Endothelial cell of umbilical vein (primary cell): ENCODE results near the gene OR1F1. TPM values are rescaled to one million over a fixed set of nuclear protein-coding genes. Genes with fewer than 3 reads are reported as not detected.

ENCODE experiments used
- BruUV-seq: library from RNA; stranded (reverse); fragments of 400-500 nt; replicated peaks from 2 replicates; lab custom pipeline; 2021; lab: Mats Ljungman, UMichigan
- CTCF ChIA-PET: fragments of 300-600, 350-600 bp; sonication (Branson Sonifier 250); formaldehyde crosslinking; loops from one replicate; lab custom pipeline; 2021; ENCODE audit warnings: antibody characterized with exemption, inconsistent platforms; lab: Charles Lee
- POLR2A ChIA-PET: fragments of 300-600, 350-600 bp; sonication (Branson Sonifier 250); formaldehyde crosslinking; loops from one replicate; lab custom pipeline; 2021; ENCODE audit warnings: antibody characterized with exemption, inconsistent platforms; lab: Charles Lee
- DNase-seq: peaks from one replicate; pipeline ENCODE4 v3.0.0-alpha.2; 2011; ENCODE audit warnings: low read depth, low spot score
- FAIRE-seq: peaks from 2 replicates; lab custom pipeline; 2011; peaks lifted over from hg19 to GRCh38; lab: Jason Lieb, UNC
- H2AFZ ChIP-seq: 2 replicates; pipeline ENCODE4 v1.6.0; 2012; ENCODE audit warnings: low read depth, low read length, control low read depth, inconsistent platforms
- H3K27ac ChIP-seq: 2 replicates; pipeline ENCODE4 v1.5.1; 2011; ENCODE audit warnings: low read depth, mild to moderate bottlenecking, control low read depth, low read length, moderate library complexity; ENCODE audit not compliant: insufficient read depth
- H3K27me3 ChIP-seq, 2 experiments: 2 replicates each; pipeline versions ENCODE4 v1.6.0 to v1.6.1; 2011; ENCODE audit warnings: low read length in 2 of 2, mixed read lengths in 1 of 2; ENCODE audit not compliant: control insufficient read depth in 2 of 2, insufficient read depth in 2 of 2
- H3K36me3 ChIP-seq, 2 experiments: 2 replicates in 1 of 2; 3 replicates in 1 of 2; pipeline ENCODE4 v1.5.1; 2011; ENCODE audit warnings: low read length in 2 of 2, mild to moderate bottlenecking in 1 of 2, moderate library complexity in 1 of 2; ENCODE audit not compliant: control insufficient read depth in 2 of 2, insufficient read depth in 2 of 2; ENCODE audit errors: extremely low read depth in 1 of 2
- H3K4me1 ChIP-seq: 3 replicates; pipeline ENCODE4 v1.5.1; 2011; ENCODE audit warnings: mild to moderate bottlenecking, low read length; ENCODE audit not compliant: control insufficient read depth, insufficient read depth; ENCODE audit errors: extremely low read depth
- H3K4me2 ChIP-seq: 2 replicates; pipeline ENCODE4 v1.6.1; 2011; ENCODE audit warnings: low read length, control low read depth, mixed read lengths; ENCODE audit not compliant: insufficient read depth
- H3K4me3 ChIP-seq, 3 experiments: fragments of 200-600 bp in 1 of 3; sonication (generic), shearing (Covaris generic) in 1 of 3; replicated peaks in 1 of 3; 2 replicates each; pipeline ENCODE4 v1.5.1; 2011 to 2016; ENCODE audit warnings: control low read depth in 3 of 3, low read length in 3 of 3, mild to moderate bottlenecking in 2 of 3, inconsistent platforms in 1 of 3, low read depth in 1 of 3, moderate library complexity in 1 of 3; ENCODE audit not compliant: insufficient read depth in 1 of 3
- H3K79me2 ChIP-seq: 2 replicates; pipeline ENCODE4 v1.6.0; 2012; ENCODE audit warnings: low read length, inconsistent platforms; ENCODE audit not compliant: control insufficient read depth, insufficient read depth
- H3K9ac ChIP-seq: replicated peaks from 2 replicates; pipeline ENCODE3; 2011; ENCODE audit warnings: low read length, control low read depth; ENCODE audit not compliant: insufficient read depth; ENCODE audit errors: extremely low read depth
- H3K9me1 ChIP-seq: replicated peaks from 3 replicates; pipeline ENCODE4 v1.6.0; 2011; ENCODE audit warnings: mild to moderate bottlenecking, low read length; ENCODE audit not compliant: control insufficient read depth, insufficient read depth; ENCODE audit errors: extremely low read depth
- H3K9me3 ChIP-seq: replicated peaks from 2 replicates; pipeline ENCODE4 v1.5.1; 2012; ENCODE audit warnings: low read length, inconsistent platforms; ENCODE audit not compliant: control insufficient read depth, insufficient read depth
- H4K20me1 ChIP-seq: replicated peaks from 2 replicates; pipeline ENCODE3; 2011; ENCODE audit warnings: mild to moderate bottlenecking, low read length; ENCODE audit not compliant: control insufficient read depth, insufficient read depth; ENCODE audit errors: extremely low read depth
- EZH2 ChIP-seq: IDR thresholded peaks from 2 replicates; pipeline ENCODE4 v1.6.1; 2012; ENCODE audit warnings: borderline replicate concordance, low read depth, mild to moderate bottlenecking, moderate library complexity, low read length, inconsistent platforms; ENCODE audit not compliant: severe bottlenecking
- FOS ChIP-seq: IDR thresholded peaks from 2 replicates; pipeline ENCODE4 v1.6.1; 2011; ENCODE audit warnings: mild to moderate bottlenecking, low read length, moderate library complexity, borderline replicate concordance; ENCODE audit not compliant: insufficient read depth
- GATA2 ChIP-seq: IDR thresholded peaks from 2 replicates; pipeline ENCODE4 v1.7.0; 2011; ENCODE audit warnings: low read depth, mild to moderate bottlenecking, moderate library complexity, mixed read lengths, low read length; ENCODE audit not compliant: insufficient read length, insufficient read depth
- JUN ChIP-seq: IDR thresholded peaks from 2 replicates; pipeline ENCODE4 v1.6.1; 2011; ENCODE audit warnings: borderline replicate concordance, low read depth; ENCODE audit not compliant: insufficient read length, insufficient read depth
- MYC ChIP-seq: IDR thresholded peaks from one replicate; pipeline ENCODE4 v1.6.1; 2011; ENCODE audit warnings: mild to moderate bottlenecking, low read depth, low read length
- POLR2A ChIP-seq: IDR thresholded peaks from 2 replicates; pipeline ENCODE4 v1.6.1; 2012; ENCODE audit warnings: low read depth, mild to moderate bottlenecking, control low read depth, low read length
- POLR2AphosphoS5 ChIP-seq: IDR thresholded peaks from 2 replicates; pipeline ENCODE4 v1.6.1; 2012; ENCODE audit warnings: low read depth, mild to moderate bottlenecking, control low read depth, low read length, moderate library complexity; ENCODE audit not compliant: insufficient read depth
- dilution Hi-C: fragments of 300-500 bp; cut with MboI; formaldehyde crosslinking; loops from one replicate; pipeline ENCODE4 v1.15.0; 2019; ENCODE audit warnings: low sequenced_read_pairs; ENCODE audit not compliant: extremely low pct_ligation_motif_present
- intact Hi-C: fragments of 100-400 bp; cut with micrococcal nuclease; formaldehyde crosslinking; loops from one replicate; pipeline ENCODE4 v1.10.0; 2022
- polyA plus RNA-seq, 4 experiments: library from polyadenylated mRNA; depleted of rRNA in 3 of 4; stranded (reverse) in 3 of 4; unstranded in 1 of 4; fragments of >200 nt; gene quantifications; 2 replicates each; pipeline versions ENCODE4 v1.2.1 to v1.2.3, GENCODE V29; 2011 to 2012; ENCODE audit warnings: missing spikeins in 1 of 4
- total RNA-seq: library from RNA; stranded (reverse); gene quantifications from 2 replicates; pipeline ENCODE4 v1.2.3, GENCODE V29; 2021
- TF ChIP-seq, protein P1 (sequence below): IDR thresholded peaks from 2 replicates; pipeline ENCODE4 v1.6.1; 2011; ENCODE audit not compliant: insufficient read depth, insufficient read length
- TF ChIP-seq, protein P2 (sequence below), 2 donors: IDR thresholded peaks; 1 replicate in 1 of 2; 2 replicates in 1 of 2; pipeline ENCODE4 v1.5.1; 2011; ENCODE audit warnings: low read length in 2 of 2, mild to moderate bottlenecking in 2 of 2, moderate library complexity in 2 of 2, control low read depth in 1 of 2, inconsistent platforms in 1 of 2, low read depth in 1 of 2; ENCODE audit not compliant: insufficient read depth in 1 of 2; ENCODE audit errors: extremely low read depth in 1 of 2

Gene OR1F1
- total and polyA plus RNA-seq, 2 donors (not counting 3 experiments of a cell fraction or from before 2014, with no cell fraction given) = 0.17 TPM; not detected in 1

DNA sequence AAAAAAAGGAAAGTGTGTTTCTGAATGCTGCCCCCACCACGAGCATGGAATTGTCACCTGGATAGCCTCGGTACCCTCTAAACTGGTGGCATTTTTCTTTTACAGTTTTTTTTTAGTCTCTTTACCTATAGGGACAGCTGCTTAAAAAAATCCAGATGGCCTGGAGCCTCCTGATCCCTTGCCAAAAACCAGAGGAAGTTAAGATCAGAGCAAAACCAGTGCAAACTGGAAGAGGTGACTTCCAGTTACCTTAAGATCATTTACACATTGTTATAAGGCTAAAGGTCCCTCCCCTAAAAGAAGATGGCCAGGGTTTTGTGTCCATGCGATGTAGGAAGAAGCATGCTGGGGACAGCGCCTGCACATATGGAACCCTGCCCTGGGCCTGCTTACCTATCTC is 65.0 kb downstream of the OR1F1 start:
- Histone ChIP-seq H3K9me3 (no peaks in the 10 kb centered on the region), H3K36me3 (no peaks in the 10 kb centered on the region), H3K79me2 (no peaks in the 10 kb centered on the region), H3K9ac (no peak overlapping the region), H4K20me1 (no peaks in the 10 kb centered on the region), H3K9me1 (no peaks in the 10 kb centered on the region), H2AFZ (no peak overlapping the region), H3K27me3 (peaks cover 0 to 4% of the 10 kb centered on the region in 2 experiments), H3K4me3 (no peak overlapping the region), H3K27ac (no peak overlapping the region), H3K4me2 (no peak overlapping the region), H3K4me1 (no peaks in the 10 kb centered on the region)
- DNase-seq (no peak), FAIRE-seq (no peak)
- no TSS peak for BruUV-seq
- dilution Hi-C loops (no loop called here), intact Hi-C loops (no loop called here)
- CTCF ChIA-PET = no interaction called here
- POLR2A ChIA-PET = no interaction called here
- TF ChIP-seq, protein P1, sequence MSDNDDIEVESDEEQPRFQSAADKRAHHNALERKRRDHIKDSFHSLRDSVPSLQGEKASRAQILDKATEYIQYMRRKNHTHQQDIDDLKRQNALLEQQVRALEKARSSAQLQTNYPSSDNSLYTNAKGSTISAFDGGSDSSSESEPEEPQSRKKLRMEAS = no peak
- TF ChIP-seq MYC (no peak), POLR2AphosphoS5 (no peak), JUN (no peak), GATA2 (no peak), POLR2A (no peak), FOS (no peak), EZH2 (no peak)
- TF ChIP-seq, protein P2, sequence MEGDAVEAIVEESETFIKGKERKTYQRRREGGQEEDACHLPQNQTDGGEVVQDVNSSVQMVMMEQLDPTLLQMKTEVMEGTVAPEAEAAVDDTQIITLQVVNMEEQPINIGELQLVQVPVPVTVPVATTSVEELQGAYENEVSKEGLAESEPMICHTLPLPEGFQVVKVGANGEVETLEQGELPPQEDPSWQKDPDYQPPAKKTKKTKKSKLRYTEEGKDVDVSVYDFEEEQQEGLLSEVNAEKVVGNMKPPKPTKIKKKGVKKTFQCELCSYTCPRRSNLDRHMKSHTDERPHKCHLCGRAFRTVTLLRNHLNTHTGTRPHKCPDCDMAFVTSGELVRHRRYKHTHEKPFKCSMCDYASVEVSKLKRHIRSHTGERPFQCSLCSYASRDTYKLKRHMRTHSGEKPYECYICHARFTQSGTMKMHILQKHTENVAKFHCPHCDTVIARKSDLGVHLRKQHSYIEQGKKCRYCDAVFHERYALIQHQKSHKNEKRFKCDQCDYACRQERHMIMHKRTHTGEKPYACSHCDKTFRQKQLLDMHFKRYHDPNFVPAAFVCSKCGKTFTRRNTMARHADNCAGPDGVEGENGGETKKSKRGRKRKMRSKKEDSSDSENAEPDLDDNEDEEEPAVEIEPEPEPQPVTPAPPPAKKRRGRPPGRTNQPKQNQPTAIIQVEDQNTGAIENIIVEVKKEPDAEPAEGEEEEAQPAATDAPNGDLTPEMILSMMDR (IDR thresholded peaks at IDR 0.05; ENCODE audit: extremely low read depth in 1 of 2, insufficient read depth in 1 of 2, low read depth in 1 of 2, low read length in 2 of 2) = no peak
